SU-DHL-6 (cell line): ENCODE data around the gene EMC10.

Experiments
- H2AFZ ChIP-seq: fragments of 200-600 bp; sonication (generic); 2 replicates; pipeline ENCODE4 v1.6.1; 2014; ENCODE audit warnings: low read depth, mild to moderate bottlenecking, moderate library complexity, mixed read lengths, antibody characterized with exemption, low read length; ENCODE audit not compliant: severe bottlenecking
- H3F3A ChIP-seq: fragments of 200-600 bp; shearing (Covaris generic); 2 replicates; pipeline ENCODE4 v1.6.0; 2016; ENCODE audit warnings: antibody characterized with exemption, mild to moderate bottlenecking; ENCODE audit not compliant: insufficient read depth
- H3K27ac ChIP-seq: fragments of 200-600 bp; sonication (generic); 2 replicates; pipeline ENCODE4 v1.5.1; 2016; ENCODE audit warnings: low read depth, mild to moderate bottlenecking, low read length, moderate library complexity, mixed read lengths
- H3K27me3 ChIP-seq: fragments of 200-600 bp; sonication (generic), shearing (Covaris generic); 2 replicates; pipeline ENCODE4 v1.6.0; 2014; ENCODE audit warnings: mild to moderate bottlenecking, low read length
- H3K36me3 ChIP-seq: fragments of 200-600 bp; sonication (generic); 2 replicates; pipeline ENCODE4 v1.6.1; 2014; ENCODE audit warnings: mild to moderate bottlenecking, low read length, mixed read lengths
- H3K4me2 ChIP-seq: fragments of 300-600, 200-600 bp; shearing (Covaris generic), sonication (generic); 2 replicates; pipeline ENCODE4 v1.6.0; 2014; ENCODE audit warnings: low read length, low read depth, mild to moderate bottlenecking; ENCODE audit not compliant: poor library complexity, severe bottlenecking
- H3K4me3 ChIP-seq: fragments of 200-600 bp; sonication (generic); 2 replicates; pipeline ENCODE4 v1.5.1; 2014; ENCODE audit warnings: antibody characterized with exemption, low read length, mild to moderate bottlenecking, mixed read lengths; ENCODE audit not compliant: insufficient read depth, poor library complexity, severe bottlenecking
- H3K79me2 ChIP-seq: fragments of 200-600 bp; sonication (generic); 2 replicates; pipeline ENCODE4 v1.6.1; 2014; ENCODE audit warnings: mild to moderate bottlenecking, low read length, moderate library complexity; ENCODE audit not compliant: insufficient read depth
- H3K9ac ChIP-seq: fragments of 200-600 bp; sonication (generic); 2 replicates; pipeline ENCODE4 v1.7.0; 2014; ENCODE audit warnings: mild to moderate bottlenecking, low read length
- H3K9me2 ChIP-seq: fragments of 200-600 bp; sonication (generic); replicated peaks from 2 replicates; pipeline ENCODE4 v1.6.1; 2014; ENCODE audit warnings: low read length; ENCODE audit not compliant: insufficient read depth
- H3K9me3 ChIP-seq: fragments of 200-600 bp; sonication (generic); 2 replicates; pipeline ENCODE4 v1.6.1; 2014; ENCODE audit warnings: low read length, mixed read lengths; ENCODE audit not compliant: insufficient read depth
- H4K20me1 ChIP-seq: fragments of 200-600 bp; sonication (generic); 2 replicates; pipeline ENCODE4 v1.6.1; 2014; ENCODE audit warnings: low read depth, mild to moderate bottlenecking, antibody characterized with exemption, low read length, moderate library complexity, mixed read lengths
- CTCF ChIP-seq: fragments of 200-600 bp; sonication (generic); IDR thresholded peaks from one replicate; pipeline ENCODE4 v1.5.1; 2017; ENCODE audit warnings: antibody characterized with exemption, mild to moderate bottlenecking, low read length, moderate library complexity; ENCODE audit not compliant: insufficient read depth, poor library complexity, severe bottlenecking
- EZH2phosphoT487 ChIP-seq: fragments of 200-600 bp; sonication (generic), shearing (Covaris generic); conservative IDR thresholded peaks from 2 replicates; pipeline ENCODE4 v1.6.1; 2018; ENCODE audit warnings: mild to moderate bottlenecking, antibody characterized with exemption, low read length, moderate library complexity, mixed read lengths

Gene EMC10

DNA sequence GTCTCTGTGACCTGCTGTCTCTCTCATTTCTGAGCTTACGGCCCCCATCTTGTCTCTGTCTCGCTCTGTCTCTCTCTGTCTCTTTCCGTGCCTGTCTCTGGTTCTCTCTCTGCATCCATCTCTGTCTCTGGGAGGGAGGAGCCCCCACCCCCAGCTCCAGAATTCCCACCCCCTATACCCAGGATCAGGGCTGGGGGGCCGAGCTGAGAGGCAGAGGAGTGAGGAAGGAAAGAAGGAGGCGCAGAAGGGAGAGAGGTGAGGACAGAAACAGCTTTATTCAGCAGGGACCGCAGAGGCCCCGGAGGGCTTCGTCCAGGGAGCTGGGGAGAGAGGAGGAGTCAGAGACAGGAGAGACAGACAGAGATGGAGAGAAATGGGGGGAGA lies 20.7 kb downstream of the EMC10 start:
- Histone ChIP-seq H3K36me3 (no peaks in the 10 kb centered on the region), H3K79me2 (no peaks in the 10 kb centered on the region), H3K4me2 (no peak overlapping the region), H3K27me3 (no peaks in the 10 kb centered on the region), H3K9ac (no peak overlapping the region), H3K9me2 (no peaks in the 10 kb centered on the region), H3K27ac (no peak overlapping the region), H3K9me3 (no peaks in the 10 kb centered on the region), H3F3A (no peaks in the 10 kb centered on the region), H4K20me1 (no peaks in the 10 kb centered on the region), H2AFZ (no peak overlapping the region), H3K4me3 (no peak overlapping the region)
- TF ChIP-seq CTCF (no peak), EZH2phosphoT487 (no peak)

- H3K36me3 ChIP-seq: no peaks in the 10 kb centered on the region
- H3K9ac ChIP-seq: no peak overlapping the region
- no peak overlapping the region for H3K4me2 ChIP-seq
- H2AFZ ChIP-seq: no peak overlapping the region
- no peaks in the 10 kb centered on the region for H3K79me2 ChIP-seq
- TF ChIP-seq EZH2phosphoT487 (no peak), CTCF (no peak)
- H3K9me2 ChIP-seq: no peaks in the 10 kb centered on the region
- H3F3A ChIP-seq: no peaks in the 10 kb centered on the region
- no peak overlapping the region for H3K4me3 ChIP-seq
- no peaks in the 10 kb centered on the region for H4K20me1 ChIP-seq
- H3K27ac ChIP-seq: no peak overlapping the region
- no peaks in the 10 kb centered on the region for H3K27me3 ChIP-seq
- H3K9me3 ChIP-seq: no peaks in the 10 kb centered on the region
These were observed 22.1 kb downstream of the EMC10 start for GRCh38 chr19:50498219-50499056.

- H3K27me3 ChIP-seq: no peaks in the 10 kb centered on the region
These were observed 23.9 kb downstream of the EMC10 start for GRCh38 chr19:50500060-50500752.

More at GRCh38 chr19:50500060-50500752, 23.9 kb downstream of the EMC10 start:
- no peak overlapping the region for H3K27ac ChIP-seq
- no peak for TF ChIP-seq CTCF
- TF ChIP-seq EZH2phosphoT487: no peak
- H3K4me2 ChIP-seq: no peak overlapping the region
- no peak overlapping the region for H3K9ac ChIP-seq
- no peaks in the 10 kb centered on the region for H3K36me3 ChIP-seq
- no peak overlapping the region for H3K4me3 ChIP-seq
- H4K20me1 ChIP-seq: no peaks in the 10 kb centered on the region
- H3F3A ChIP-seq: no peaks in the 10 kb centered on the region
- H2AFZ ChIP-seq: no peak overlapping the region
- H3K79me2 ChIP-seq: no peaks in the 10 kb centered on the region
- no peaks in the 10 kb centered on the region for H3K9me3 ChIP-seq
- no peaks in the 10 kb centered on the region for H3K9me2 ChIP-seq
